Ammon's horn (tissue), 1 donor: ENCODE measurements around the gene TM9SF4.

Source experiments
- DNase-seq: peaks from one replicate; pipeline ENCODE4 v3.0.0-alpha.2; 2016; ENCODE audit warnings: low spot score

The TM9SF4 gene

GRCh38 chr20:32208499-32209154 lies 99.1 kb downstream of the TM9SF4 start:
- DNase-seq, result no peak

GRCh38 chr20:32209850-32210605 lies 100.5 kb downstream of the TM9SF4 start:
- DNase-seq, result no peak

- DNase-seq, result no peak
Observed at GRCh38 chr20:32213870-32214269, 104.4 kb downstream of the TM9SF4 start.

- DNase-seq, result no peak
Observed at GRCh38 chr20:32215147-32215546, 105.6 kb downstream of the TM9SF4 start.

GRCh38 chr20:32215729-32216128 lies 106.2 kb downstream of the TM9SF4 start:
- no peak for DNase-seq

GRCh38 chr20:32216179-32217142 lies 106.9 kb downstream of the TM9SF4 start:
- no peak for DNase-seq
